GM19372 (cell line): ENCODE measurements around the gene SP110.
"Not testable (repeated sequence)": the region's sequence is repeated elsewhere in the genome, so short reads cannot be mapped to it uniquely, and the experiment has no call there.

ENCODE experiments used
- ATAC-seq: cut with Tn5 transposase; IDR thresholded peaks from one replicate; pipeline ENCODE4 v1.9.1; 2021; ENCODE audit warnings: mild to moderate bottlenecking, low read depth, moderate library complexity; ENCODE audit not compliant: unreplicated experiment

The SP110 gene

DNA sequence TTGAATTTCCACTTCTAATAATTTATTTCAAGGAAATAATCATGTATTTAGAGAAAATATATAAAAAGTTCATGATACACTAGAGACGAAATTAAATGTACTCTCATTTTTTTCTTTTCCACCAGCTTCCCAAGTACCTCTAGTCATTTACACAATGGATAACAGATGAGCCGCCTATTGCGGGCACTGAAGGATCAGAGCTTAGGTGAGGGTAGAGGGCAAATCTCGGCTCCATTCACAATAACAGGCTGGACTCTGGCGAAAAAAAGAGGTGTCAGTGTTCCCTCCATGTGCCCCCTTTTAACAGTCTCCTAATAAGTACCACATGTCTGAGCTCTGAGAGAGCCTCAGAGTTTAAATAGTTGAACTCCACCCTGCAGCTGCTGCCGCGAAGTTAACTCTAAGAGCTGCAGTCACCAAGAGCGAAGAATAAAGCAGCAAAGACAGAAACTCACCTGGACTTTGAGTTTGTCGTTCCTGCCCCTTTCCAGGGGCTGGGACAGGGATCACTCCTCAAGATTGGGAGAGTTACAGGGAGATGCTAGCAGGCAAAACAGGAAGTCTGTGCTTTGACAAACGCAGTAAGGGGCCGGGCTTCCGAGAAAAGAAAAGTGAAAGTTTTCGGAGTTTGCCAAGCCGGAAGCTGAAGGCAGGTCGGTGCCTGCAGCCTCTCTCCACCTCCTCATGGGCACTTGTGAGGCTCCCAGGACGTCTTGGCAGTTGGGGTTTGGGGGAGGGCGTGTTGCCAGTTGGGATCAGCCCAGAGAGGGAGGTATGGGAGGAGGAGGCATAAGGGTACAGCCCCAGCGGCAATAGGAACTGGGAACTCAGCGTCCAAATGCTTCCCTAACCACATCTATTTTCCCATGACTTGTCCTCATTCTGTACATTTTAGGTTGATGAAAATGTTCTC is at the start of gene SP110:
TSS of gene SP110 (minus strand) at position 566 of the 913 bp plus-strand sequence. CDS start 3,057 bp downstream, outside the sequence.
- peak; percentile 84 for ATAC-seq

DNA sequence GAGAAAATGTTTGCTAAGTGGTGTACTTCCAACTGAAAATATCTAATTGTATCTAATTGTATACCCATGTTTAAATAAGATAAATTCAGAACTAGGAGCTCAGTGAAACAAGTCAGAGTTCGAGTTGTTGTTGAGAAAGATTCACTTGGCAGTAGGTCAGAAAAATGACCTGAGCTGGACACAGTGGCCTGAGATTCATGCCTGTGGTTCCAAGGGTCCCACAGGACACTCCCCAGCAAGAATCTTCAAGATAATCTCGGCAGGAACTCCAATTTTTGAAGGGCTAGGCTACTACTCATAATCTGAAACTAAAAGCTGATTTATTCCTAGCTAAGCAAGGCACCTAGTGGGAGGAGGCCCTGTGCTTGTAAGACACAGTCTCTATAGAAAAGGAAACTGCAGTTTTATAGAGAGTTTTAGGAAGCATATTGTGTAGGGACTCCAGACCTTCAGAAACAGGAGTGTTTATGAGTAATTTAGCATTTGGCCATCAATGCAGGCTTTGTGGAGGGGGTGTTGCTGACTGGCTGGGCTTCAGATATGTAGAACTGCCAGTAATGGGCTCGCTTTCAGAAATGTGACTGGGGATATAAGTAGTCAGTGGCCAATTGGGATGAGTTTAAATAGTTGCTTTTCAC is 48.9 kb upstream of the SP110 start:
- peak; percentile 66 for ATAC-seq

GRCh38 chr2:230267556-230267955 is 47.8 kb upstream of the SP110 start:
- ATAC-seq = peak; percentile 37

- ATAC-seq = peak; percentile 15
Measured at GRCh38 chr2:230267059-230267458, 47.3 kb upstream of the SP110 start.

- no peak for ATAC-seq
Measured at GRCh38 chr2:230266638-230267037, 46.9 kb upstream of the SP110 start.

GRCh38 chr2:230264945-230265344 is 45.2 kb upstream of the SP110 start:
- not testable (repeated sequence) for ATAC-seq

DNA sequence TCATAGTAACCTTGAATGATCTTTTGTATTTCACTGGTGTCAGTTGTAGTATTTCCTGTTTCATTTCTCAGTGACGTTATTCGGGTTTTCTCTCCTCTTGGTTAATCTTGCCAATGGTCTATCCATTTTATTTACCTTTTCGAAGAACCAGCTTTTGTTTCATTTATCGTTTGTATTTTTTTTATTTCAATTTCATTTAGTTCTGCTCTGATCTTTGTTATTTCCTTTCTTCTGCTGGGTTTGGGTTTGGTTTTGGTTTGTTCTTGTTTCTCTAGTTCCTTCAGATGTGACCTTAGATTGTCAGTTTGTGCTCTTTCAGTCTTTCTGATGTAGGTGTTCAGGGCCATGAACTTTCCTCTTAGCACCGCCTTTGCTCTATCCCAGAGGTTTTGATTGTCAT is 42.5 kb upstream of the SP110 start:
- ATAC-seq = no peak

- no peak for ATAC-seq
Measured at GRCh38 chr2:230258483-230258882, 38.7 kb upstream of the SP110 start.

DNA sequence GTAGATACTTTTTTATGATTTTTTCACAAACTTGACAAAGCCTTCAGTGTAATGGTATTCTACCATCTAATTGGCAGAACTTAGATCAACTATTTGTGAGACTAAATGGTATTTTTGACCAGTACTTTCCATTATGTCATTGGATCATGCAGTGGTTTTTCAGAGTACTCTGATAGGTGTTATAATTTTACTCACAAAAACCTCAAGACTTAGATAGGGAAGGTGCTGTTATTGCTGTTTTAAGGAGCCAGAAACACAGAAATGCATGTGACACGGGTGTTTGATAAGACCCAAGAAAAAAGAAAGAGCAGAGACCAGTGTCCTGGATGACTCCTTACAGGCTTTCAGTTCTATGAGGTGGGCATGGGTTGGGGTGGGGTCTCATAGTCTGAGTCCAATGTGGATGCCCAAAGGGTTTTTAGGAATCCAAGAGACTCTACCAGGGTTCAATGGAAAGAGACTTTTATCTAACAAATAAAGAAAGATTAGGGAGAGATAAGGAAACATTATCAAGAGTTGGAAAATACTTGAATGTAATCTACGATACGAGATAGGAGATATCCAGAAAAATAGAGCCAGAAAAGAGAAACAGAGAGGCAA is 37.0 kb upstream of the SP110 start:
- ATAC-seq = no peak

DNA sequence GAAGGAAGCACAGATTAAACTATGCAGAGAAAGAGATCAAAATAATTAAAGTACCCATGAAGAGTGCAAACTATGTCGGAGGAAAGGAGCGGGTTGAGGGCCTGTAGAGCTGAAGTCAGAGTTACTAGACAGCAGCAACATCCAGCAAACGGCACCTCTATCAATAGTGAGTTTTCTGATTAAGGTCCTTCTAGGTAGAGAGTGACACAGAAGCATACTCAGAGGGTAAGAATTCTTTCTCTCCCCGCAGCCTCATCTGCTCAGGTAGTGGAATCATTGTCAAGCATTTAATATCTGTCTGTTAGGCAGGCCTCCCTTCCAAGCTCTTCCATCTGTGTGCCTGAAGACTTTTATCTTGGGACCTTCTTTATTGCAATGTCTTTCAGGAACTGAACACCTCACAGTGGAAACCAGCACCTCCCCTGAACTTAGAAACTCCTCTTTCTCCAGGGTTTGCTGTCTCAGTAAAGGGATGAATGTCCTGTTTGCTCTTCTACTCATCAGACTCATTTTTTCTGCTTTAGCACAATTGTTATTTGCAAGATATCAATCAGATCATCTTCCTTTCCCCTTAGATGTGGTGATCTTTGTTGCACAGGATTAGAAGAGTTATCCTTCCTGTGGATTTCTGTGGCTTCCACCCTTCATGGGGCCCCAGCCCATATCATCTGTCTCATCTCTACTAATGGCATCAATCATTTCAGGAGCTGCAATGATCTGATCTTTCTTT is 34.5 kb upstream of the SP110 start:
- ATAC-seq = no peak

GRCh38 chr2:230250231-230250630 is 30.4 kb upstream of the SP110 start:
- ATAC-seq = no peak

DNA sequence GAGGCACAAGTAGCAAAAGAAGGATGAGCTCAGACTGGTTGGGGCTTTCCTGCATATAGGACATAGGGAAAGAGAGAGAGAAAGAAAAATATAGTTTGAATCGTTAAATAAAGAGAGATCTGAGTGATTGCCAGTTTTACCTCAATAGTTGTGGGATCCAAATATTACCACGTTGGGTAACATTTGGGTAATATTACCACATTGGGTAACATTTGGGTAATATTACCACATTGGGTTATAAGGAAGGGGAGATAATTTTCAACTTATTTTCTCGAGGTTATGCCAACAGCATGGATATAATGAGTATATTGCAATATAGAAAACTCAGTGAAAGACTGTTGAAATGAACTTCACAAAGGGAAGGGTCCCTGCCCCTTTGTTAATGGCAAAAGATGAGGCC is 26.4 kb upstream of the SP110 start:
- no peak for ATAC-seq

DNA sequence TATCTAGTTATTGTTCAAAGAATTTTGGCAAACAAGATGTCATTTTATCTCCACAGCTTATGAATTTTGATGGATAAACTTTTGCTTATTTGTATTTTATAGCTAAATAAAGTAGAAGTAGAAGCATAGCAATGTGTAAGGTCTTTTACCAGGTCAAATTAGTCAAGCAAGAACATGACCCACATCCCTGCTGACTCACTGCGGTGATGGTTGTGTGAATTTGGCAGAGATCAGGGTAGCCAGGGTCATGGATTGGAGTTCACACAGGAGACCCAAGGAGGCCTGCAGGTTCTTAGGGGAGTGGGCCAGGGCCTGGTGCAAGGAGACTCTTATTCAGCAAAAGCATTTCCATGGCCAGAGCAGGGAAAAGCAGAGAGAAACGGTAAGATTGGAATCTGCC is 24.4 kb upstream of the SP110 start:
- no peak for ATAC-seq

- no peak for ATAC-seq
Measured at GRCh38 chr2:230234845-230235244, 15.1 kb upstream of the SP110 start.

DNA sequence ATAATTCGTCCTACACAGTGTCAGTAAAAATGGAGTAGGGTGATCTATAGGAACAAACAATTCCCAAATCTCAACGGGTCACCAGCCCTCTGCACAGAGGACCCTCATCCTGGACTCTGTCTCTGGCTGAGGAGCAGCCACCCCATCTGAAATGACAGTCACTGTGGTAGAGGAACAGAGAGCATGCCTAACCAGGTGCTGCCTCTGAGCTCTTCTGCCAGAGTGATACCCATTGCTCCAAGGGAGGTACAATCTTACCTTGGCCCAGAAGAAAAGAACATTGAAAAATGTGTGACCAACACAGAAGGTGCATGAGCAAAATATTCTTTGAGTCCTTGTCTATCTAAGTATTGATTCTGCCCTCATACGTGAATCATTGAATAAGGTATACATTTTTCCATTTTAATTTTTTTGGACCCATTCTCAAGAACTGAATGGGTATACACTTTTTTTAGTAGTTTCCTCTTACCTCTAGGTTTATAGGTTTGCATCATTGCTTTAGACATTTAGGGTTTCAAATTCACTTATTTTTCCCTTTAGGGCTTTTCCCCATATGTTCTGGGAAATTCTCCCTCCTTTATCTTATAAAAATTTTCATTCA is 14.4 kb upstream of the SP110 start:
- ATAC-seq = no peak

GRCh38 chr2:230231251-230231650 is 11.5 kb upstream of the SP110 start:
- ATAC-seq = no peak

DNA sequence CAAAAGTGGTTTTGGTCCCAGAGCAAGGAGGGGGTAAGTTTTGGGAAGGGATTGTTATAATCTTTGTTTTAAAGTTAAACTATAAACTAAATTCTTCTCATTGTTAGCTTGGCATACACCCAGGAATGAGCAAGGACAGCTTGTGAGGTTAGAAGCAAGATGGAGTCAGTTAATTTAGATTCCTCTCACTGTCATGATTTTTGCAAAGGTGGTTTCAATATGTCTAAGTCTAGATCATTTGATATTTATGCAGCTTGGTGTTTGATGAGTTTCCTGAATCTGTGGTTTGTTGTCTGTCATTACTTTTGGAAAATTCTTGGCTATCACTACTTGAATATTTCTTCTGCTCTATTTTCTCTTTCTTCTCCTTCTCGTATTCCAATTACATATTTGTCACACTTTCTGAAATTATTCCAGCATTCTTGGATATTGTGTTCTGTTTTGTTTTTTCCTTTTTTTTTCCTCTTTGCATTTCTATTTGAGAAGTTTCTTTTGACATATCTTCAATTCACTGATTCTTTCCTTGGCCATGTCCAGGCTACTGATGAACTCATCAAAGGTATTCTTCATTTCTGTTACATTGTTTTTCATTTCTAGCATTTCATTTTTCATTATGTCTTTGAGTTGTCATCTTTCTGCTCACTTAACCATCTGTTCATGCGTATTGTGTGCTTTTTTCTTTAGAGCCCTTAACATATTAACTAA is 10.9 kb upstream of the SP110 start:
- no peak for ATAC-seq

DNA sequence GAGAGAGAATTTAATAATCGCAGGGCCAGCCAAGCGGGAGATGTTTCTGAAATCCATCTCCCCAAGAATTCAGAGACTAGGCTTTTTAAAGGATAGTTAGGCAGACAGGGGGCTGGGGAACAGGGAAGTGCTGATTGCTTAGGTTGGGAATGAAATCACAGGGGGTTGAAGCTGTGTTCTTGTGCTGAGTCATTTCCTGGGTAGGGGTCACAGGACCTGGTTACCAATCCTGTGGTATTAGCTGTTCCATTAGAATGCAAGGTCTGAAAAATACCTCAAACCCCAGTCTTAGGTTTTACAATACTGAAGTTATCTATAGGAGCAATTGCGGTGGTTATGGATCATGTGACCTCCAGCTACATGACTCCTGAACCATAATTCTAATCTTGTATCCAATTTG is 10.3 kb upstream of the SP110 start:
- no peak for ATAC-seq

DNA sequence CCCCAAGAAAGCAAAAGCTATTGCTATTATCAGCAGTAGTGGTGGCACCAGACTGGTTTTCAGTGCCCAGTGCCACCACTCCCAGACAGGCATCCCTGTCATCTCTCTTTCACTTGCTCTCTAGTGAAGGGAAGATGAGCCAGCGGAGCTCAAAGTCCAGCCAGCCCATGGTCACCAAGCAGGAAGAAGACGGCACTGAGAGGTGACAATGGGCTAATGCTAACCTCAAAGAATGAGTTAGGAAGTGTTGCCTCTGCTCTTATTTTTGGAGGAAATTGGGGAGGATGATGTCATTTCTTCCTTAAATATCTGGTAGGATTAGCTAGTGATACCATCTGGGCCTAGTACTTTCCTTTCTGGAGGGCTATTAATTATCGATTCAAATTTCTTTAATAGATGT is 7.4 kb upstream of the SP110 start:
- no peak for ATAC-seq

DNA sequence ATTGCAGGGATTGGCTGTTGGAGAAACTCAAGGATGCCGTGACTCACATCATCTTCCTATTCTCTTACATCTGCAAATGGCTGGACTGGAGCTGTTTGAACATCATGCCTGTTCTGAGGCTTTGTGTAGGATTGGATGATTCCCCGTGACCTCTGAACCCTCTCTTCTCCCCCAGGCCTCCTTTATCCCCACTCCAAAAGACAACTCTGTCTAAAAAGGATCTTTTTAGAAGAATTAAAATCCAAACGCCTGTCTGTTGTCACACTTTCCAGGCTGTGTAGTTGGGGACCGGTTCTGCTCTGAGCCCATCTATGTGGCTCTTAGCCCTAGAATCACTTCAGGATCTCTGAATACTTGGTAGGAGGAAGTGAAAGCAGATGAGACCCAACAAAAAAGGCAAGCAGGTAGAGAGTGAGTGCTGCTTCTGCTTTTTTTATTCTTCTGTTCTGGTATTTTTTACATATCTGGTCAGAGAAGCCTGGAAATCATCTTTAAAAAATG is 6.3 kb upstream of the SP110 start:
- ATAC-seq = peak; percentile 67
